Smooth muscle cell (in vitro differentiated cells): ENCODE results near the gene ZFP64. TPM values are rescaled to one million over a fixed set of nuclear protein-coding genes. Genes with fewer than 3 reads are reported as not detected.

Source experiments
- DNase-seq: peaks from one replicate; lab custom pipeline; 2025; ENCODE audit not compliant: unreplicated experiment; lab: John Stamatoyannopoulos, UW
- H2AFZ ChIP-seq: fragments of 200-600 bp; sonication (generic); 2 replicates; pipeline ENCODE4 v1.6.0; 2016; ENCODE audit warnings: antibody characterized with exemption, low read depth, mild to moderate bottlenecking
- H3F3A ChIP-seq: fragments of 200-600 bp; sonication (generic); 2 replicates; pipeline ENCODE4 v1.6.0; 2017; ENCODE audit warnings: antibody characterized with exemption, low read depth
- H3K27ac ChIP-seq: fragments of 200-600 bp; sonication (generic); 2 replicates; pipeline ENCODE4 v1.5.1; 2016; ENCODE audit warnings: low read depth, mild to moderate bottlenecking
- H3K27me3 ChIP-seq: fragments of 200-600 bp; sonication (generic); 2 replicates; pipeline ENCODE4 v1.6.1; 2016; ENCODE audit warnings: low read depth, mild to moderate bottlenecking
- H3K36me3 ChIP-seq: fragments of 200-600 bp; sonication (generic); 2 replicates; pipeline ENCODE4 v1.5.1; 2016; ENCODE audit warnings: low read depth
- H3K4me1 ChIP-seq: fragments of 200-600 bp; sonication (generic); 2 replicates; pipeline ENCODE4 v1.5.1; 2016; ENCODE audit warnings: low read depth
- H3K4me2 ChIP-seq: fragments of 200-600 bp; sonication (generic); 2 replicates; pipeline ENCODE4 v1.6.0; 2016; ENCODE audit warnings: mild to moderate bottlenecking
- H3K4me3 ChIP-seq: fragments of 200-600 bp; sonication (generic); 2 replicates; pipeline ENCODE4 v1.5.1; 2016; ENCODE audit warnings: mild to moderate bottlenecking
- H3K79me2 ChIP-seq: fragments of 200-600 bp; sonication (generic); 2 replicates; pipeline ENCODE4 v1.6.0; 2016; ENCODE audit warnings: low read depth, mild to moderate bottlenecking
- H3K9ac ChIP-seq: fragments of 200-600 bp; sonication (generic); 2 replicates; pipeline ENCODE4 v1.6.0; 2016; ENCODE audit warnings: low read depth
- H3K9me3 ChIP-seq: fragments of 200-600 bp; sonication (generic); replicated peaks from 2 replicates; pipeline ENCODE4 v1.5.1; 2016; ENCODE audit warnings: low read depth
- H4K20me1 ChIP-seq: fragments of 200-600 bp; sonication (generic); 2 replicates; pipeline ENCODE4 v1.6.0; 2016; ENCODE audit warnings: low read depth
- CTCF ChIP-seq: fragments of 200-600 bp; sonication (generic); IDR thresholded peaks from 2 replicates; pipeline ENCODE4 v1.5.1; 2017; ENCODE audit warnings: borderline replicate concordance, mild to moderate bottlenecking, antibody characterized with exemption; ENCODE audit not compliant: insufficient read depth, poor library complexity, severe bottlenecking
- WGBS: methylation state at CpG from one replicate; pipeline ENCODE4 v1.1.7; 2016; ENCODE audit warnings: low lambda C conversion rate; 5-methylcytosine and 5-hydroxymethylcytosine counted together
- polyA plus RNA-seq: library from polyadenylated mRNA; unstranded; fragments of >200 nt; fragmentation: Nextera tagmentation; extraction: Ambion mirVana; gene quantifications from 2 replicates; pipeline ENCODE4 v1.2.1, GENCODE V29; 2016
- total RNA-seq: library from RNA; depleted of rRNA; stranded (reverse); fragments of >200 nt; gene quantifications from 2 replicates; pipeline ENCODE4 v1.2.3, GENCODE V29; 2014

Gene ZFP64
- total and polyA plus RNA-seq, 2 experiments from 2014 or later, result 8.6 to 19.8 TPM

GRCh38 chr20:52190437-52191131 is 995 bp downstream of the ZFP64 start:
- no peaks in the 10 kb centered on the region for H3K27me3 ChIP-seq
- peak overlapping the region; percentile 96 for H3K4me3 ChIP-seq
- no peaks in the 10 kb centered on the region for H3F3A ChIP-seq
- no peaks in the 10 kb centered on the region for H3K9me3 ChIP-seq
- peak overlapping the region; percentile 92 for H3K4me2 ChIP-seq
- peak overlapping the region; percentile 98 for H2AFZ ChIP-seq
- peaks cover 18% of the 10 kb centered on the region for H4K20me1 ChIP-seq
- H3K27ac ChIP-seq, result peak overlapping the region; percentile 33
- H3K4me1 ChIP-seq, result peaks cover 6% of the 10 kb centered on the region
- no peak for DNase-seq
- H3K36me3 ChIP-seq, result no peaks in the 10 kb centered on the region
- 17% methylated on average over 14 of the region's 15 CpGs for WGBS
- H3K79me2 ChIP-seq, result peaks cover 26% of the 10 kb centered on the region
- H3K9ac ChIP-seq, result peak overlapping the region; percentile 55
- TF ChIP-seq CTCF, result no peak

GRCh38 chr20:52181766-52182165 is 9.8 kb downstream of the ZFP64 start:
- no peak overlapping the region for H3K4me3 ChIP-seq
- DNase-seq, result no peak
- no peak overlapping the region for H3K4me2 ChIP-seq
- no peaks in the 10 kb centered on the region for H3K4me1 ChIP-seq
- 92% methylated on average over 9 of the region's 9 CpGs for WGBS
- H3F3A ChIP-seq, result no peaks in the 10 kb centered on the region
- no peaks in the 10 kb centered on the region for H3K36me3 ChIP-seq
- H3K79me2 ChIP-seq, result no peaks in the 10 kb centered on the region
- TF ChIP-seq CTCF, result no peak
- no peak overlapping the region for H3K9ac ChIP-seq
- H2AFZ ChIP-seq, result no peak overlapping the region
- H3K9me3 ChIP-seq, result no peaks in the 10 kb centered on the region
- H3K27ac ChIP-seq, result no peak overlapping the region
- peaks cover 18% of the 10 kb centered on the region for H4K20me1 ChIP-seq
- H3K27me3 ChIP-seq, result no peaks in the 10 kb centered on the region

- H3K9me3 ChIP-seq, result no peaks in the 10 kb centered on the region
Observed at GRCh38 chr20:52180180-52180840, 11.3 kb downstream of the ZFP64 start.

More at GRCh38 chr20:52180180-52180840, 11.3 kb downstream of the ZFP64 start:
- Histone ChIP-seq H3K36me3 (no peaks in the 10 kb centered on the region), H3K4me1 (no peaks in the 10 kb centered on the region), H3K4me3 (no peak overlapping the region), H2AFZ (no peak overlapping the region), H3F3A (no peaks in the 10 kb centered on the region), H3K4me2 (no peak overlapping the region), H3K27me3 (no peaks in the 10 kb centered on the region), H3K79me2 (no peaks in the 10 kb centered on the region), H3K27ac (no peak overlapping the region), H4K20me1 (peaks cover 15% of the 10 kb centered on the region), H3K9ac (no peak overlapping the region)
- 92% methylated on average over 5 of the region's 5 CpGs for WGBS
- TF ChIP-seq CTCF, result no peak
- DNase-seq, result no peak
